ENCODE results near the gene SUCLA2. TPM values are rescaled to one million over a fixed set of nuclear protein-coding genes. Genes with fewer than 3 reads are reported as not detected.

The SUCLA2 gene
- polyA plus RNA-seq, 3 donors: 15.0 to 37.2 (median 34.3) TPM

DNA sequence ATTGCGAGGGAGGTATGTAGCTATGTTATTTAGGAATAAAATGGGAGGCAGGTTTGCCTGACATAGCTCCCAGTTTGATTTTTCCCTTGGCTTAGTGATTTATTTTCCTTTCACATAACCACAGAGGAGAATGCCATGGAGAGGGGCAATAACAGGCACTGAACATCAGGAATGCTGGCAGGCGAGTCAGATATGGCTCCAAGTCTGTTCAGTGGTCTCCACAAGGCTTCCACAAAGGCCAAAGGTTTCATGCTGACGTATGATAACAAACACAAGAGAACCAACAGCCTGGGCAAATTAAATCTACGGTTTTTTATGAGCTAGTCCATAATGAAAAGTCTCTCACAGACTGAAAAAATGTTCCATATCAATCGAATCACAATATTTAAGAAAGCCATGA lies 66.7 kb downstream of the SUCLA2 start:
- Histone ChIP-seq H4K20me1 (ENCODE audit: insufficient read depth, low read length) (no peaks in the 10 kb centered on the region), H3K4me1 (ENCODE audit: control insufficient read depth in 1 of 2, insufficient read depth in 2 of 2, low read length in 2 of 2) (peaks cover 8 to 10% of the 10 kb centered on the region in 2 donors), H3K9ac (ENCODE audit: insufficient read depth, low read length, poor library complexity, severe bottlenecking) (no peak overlapping the region), H3K27ac (ENCODE audit: low read depth in 1 of 2, low read length in 2 of 2) (peak overlapping the region in 1 of 2 donors; percentile 59), H3K36me3 (replicated peaks in 1 of 2; ENCODE audit: control insufficient read depth in 1 of 2, insufficient read depth in 2 of 2, low read length in 2 of 2) (peaks cover 0 to 19% of the 10 kb centered on the region in 2 donors), H3K9me3 (replicated peaks in 1 of 2; ENCODE audit: control insufficient read depth in 1 of 2, insufficient read depth in 1 of 2, low read length in 2 of 2) (no peaks in the 10 kb centered on the region), H3K79me2 (ENCODE audit: insufficient read depth, low read length) (no peaks in the 10 kb centered on the region), H3K4me3 (replicated peaks in 1 of 3; ENCODE audit: low read depth in 2 of 3, low read length in 3 of 3) (no peak overlapping the region), H2AFZ (ENCODE audit: insufficient read depth, low read depth, low read length, poor library complexity, severe bottlenecking) (no peak overlapping the region), H3K27me3 (ENCODE audit: control insufficient read depth in 2 of 2, insufficient read depth in 2 of 2, low read length in 2 of 2) (no peaks in the 10 kb centered on the region), H3K4me2 (replicated peaks; ENCODE audit: extremely low read depth, low read length, poor library complexity, severe bottlenecking) (no peak overlapping the region)
- H3K27ac Mint-ChIP-seq: peak overlapping the region in 1 of 7 donors; percentile 59
- H3K27me3 Mint-ChIP-seq (ENCODE audit: low read depth in 3 of 3): peaks cover 0 to 2% (median 0%) of the 10 kb centered on the region in 3 donors
- H3K9me3 Mint-ChIP-seq: peaks cover 0 to 9% (median 3%) of the 10 kb centered on the region in 7 donors
- TF ChIP-seq, protein P1, sequence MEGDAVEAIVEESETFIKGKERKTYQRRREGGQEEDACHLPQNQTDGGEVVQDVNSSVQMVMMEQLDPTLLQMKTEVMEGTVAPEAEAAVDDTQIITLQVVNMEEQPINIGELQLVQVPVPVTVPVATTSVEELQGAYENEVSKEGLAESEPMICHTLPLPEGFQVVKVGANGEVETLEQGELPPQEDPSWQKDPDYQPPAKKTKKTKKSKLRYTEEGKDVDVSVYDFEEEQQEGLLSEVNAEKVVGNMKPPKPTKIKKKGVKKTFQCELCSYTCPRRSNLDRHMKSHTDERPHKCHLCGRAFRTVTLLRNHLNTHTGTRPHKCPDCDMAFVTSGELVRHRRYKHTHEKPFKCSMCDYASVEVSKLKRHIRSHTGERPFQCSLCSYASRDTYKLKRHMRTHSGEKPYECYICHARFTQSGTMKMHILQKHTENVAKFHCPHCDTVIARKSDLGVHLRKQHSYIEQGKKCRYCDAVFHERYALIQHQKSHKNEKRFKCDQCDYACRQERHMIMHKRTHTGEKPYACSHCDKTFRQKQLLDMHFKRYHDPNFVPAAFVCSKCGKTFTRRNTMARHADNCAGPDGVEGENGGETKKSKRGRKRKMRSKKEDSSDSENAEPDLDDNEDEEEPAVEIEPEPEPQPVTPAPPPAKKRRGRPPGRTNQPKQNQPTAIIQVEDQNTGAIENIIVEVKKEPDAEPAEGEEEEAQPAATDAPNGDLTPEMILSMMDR (IDR thresholded peaks at IDR 0.05): no peak
- 95% methylated on average over 4 of the region's 5 CpGs for WGBS (ENCODE audit: insufficient coverage)
- H3K4me1 Mint-ChIP-seq: peaks cover 18% of the 10 kb centered on the region
- no peak for DNase-seq
- intact Hi-C loops (cut with micrococcal nuclease): no loop called here
- H3K4me3 Mint-ChIP-seq: no peak overlapping the region
- H3K36me3 Mint-ChIP-seq: peaks cover 13 to 25% of the 10 kb centered on the region in 2 donors

DNA sequence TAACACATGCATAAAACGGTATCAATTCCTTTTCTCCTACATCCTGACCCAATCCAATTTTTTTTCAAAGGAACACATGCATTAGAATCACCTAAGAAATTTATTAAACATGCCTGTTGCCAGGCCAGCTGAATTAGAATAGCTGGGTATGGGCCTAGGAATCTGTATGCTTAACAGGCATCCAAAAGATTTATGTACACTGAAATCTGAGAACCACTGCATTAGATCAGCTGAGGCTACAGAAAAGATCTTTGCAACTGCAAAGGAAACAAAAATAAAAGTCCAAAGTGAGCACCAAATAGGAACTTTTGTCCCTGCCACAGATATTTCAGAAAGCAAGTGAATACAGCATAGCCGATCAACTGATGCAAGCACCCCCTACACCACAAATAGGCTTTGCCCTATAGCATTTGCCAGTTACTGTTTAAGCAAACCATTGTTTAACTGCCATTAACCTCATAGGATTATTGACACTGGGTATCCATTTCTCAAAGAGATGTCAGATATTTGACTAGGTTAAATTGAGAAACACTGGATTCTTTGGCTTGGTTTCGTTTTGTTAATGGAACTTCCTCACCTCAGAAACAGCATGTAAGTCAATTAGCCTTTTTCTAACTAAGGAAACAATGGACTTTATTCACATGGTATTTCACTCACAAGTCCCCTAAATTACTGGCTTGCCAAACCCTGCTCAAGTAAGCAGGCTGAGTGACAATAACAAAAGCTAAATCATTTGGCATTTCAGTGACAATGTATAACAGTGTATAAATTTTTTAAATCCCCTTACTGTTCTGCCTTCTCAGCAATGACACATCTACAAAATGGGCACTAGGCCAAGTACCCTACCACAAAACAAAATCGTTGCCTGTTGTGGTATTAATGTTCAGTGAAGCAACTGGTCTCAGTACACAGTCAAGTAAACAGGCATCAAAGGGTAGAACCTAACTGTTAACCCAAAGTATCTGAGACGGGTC lies 67.8 kb downstream of the SUCLA2 start:
- DNase-seq: peak; percentile 15 to 69 (median 18)
- Histone ChIP-seq H3K36me3 (replicated peaks in 1 of 2; ENCODE audit: control insufficient read depth in 1 of 2, insufficient read depth in 2 of 2, low read length in 2 of 2) (peaks cover 0 to 9% of the 10 kb centered on the region in 2 donors), H4K20me1 (ENCODE audit: insufficient read depth, low read length) (no peaks in the 10 kb centered on the region), H2AFZ (ENCODE audit: insufficient read depth, low read depth, low read length, poor library complexity, severe bottlenecking) (peak overlapping the region; percentile 14), H3K79me2 (ENCODE audit: insufficient read depth, low read length) (no peaks in the 10 kb centered on the region), H3K4me2 (replicated peaks; ENCODE audit: extremely low read depth, low read length, poor library complexity, severe bottlenecking) (peak overlapping the region; percentile 14), H3K27ac (ENCODE audit: low read depth in 1 of 2, low read length in 2 of 2) (peak overlapping the region in 1 of 2 donors; percentile 59), H3K9me3 (replicated peaks in 1 of 2; ENCODE audit: control insufficient read depth in 1 of 2, insufficient read depth in 1 of 2, low read length in 2 of 2) (no peaks in the 10 kb centered on the region), H3K4me3 (replicated peaks in 1 of 3; ENCODE audit: low read depth in 2 of 3, low read length in 3 of 3) (no peak overlapping the region), H3K27me3 (ENCODE audit: control insufficient read depth in 2 of 2, insufficient read depth in 2 of 2, low read length in 2 of 2) (no peaks in the 10 kb centered on the region), H3K9ac (ENCODE audit: insufficient read depth, low read length, poor library complexity, severe bottlenecking) (peak overlapping the region; percentile 15), H3K4me1 (ENCODE audit: control insufficient read depth in 1 of 2, insufficient read depth in 2 of 2, low read length in 2 of 2) (peaks cover 8 to 10% of the 10 kb centered on the region in 2 donors)
- Mint-ChIP-seq H3K4me3 (no peak overlapping the region), H3K9me3 (peaks cover 0 to 6% (median 0%) of the 10 kb centered on the region in 7 donors), H3K4me1 (peaks cover 18% of the 10 kb centered on the region), H3K27me3 (ENCODE audit: low read depth in 3 of 3) (peaks cover 0 to 2% (median 2%) of the 10 kb centered on the region in 3 donors), H3K36me3 (peaks cover 4 to 14% of the 10 kb centered on the region in 2 donors), H3K27ac (peak overlapping the region in 5 of 7 donors; percentile 19 to 79 (median 59))
- 50% methylated on average over 2 of the region's 5 CpGs for WGBS (ENCODE audit: insufficient coverage)
- intact Hi-C loops (cut with micrococcal nuclease): no loop called here
- TF ChIP-seq, protein P1 (IDR thresholded peaks at IDR 0.05): no peak
